GM12878 (cell line): Measurements from ENCODE around the gene C1S. TPM values are rescaled to one million over a fixed set of nuclear protein-coding genes. Genes with fewer than 3 reads are reported as not detected.

Source experiments
- ATAC-seq: fragments of 200-7000 bp; cut with Tn5 transposase; 3 replicates; pipeline ENCODE4 v1.9.1; 2020; ENCODE audit warnings: mild to moderate bottlenecking, moderate library complexity
- BruUV-seq: library from RNA; stranded (reverse); fragments of 400-500 nt; replicated peaks from 2 replicates; lab custom pipeline; 2021; lab: Mats Ljungman, UMichigan
- CTCF ChIA-PET: fragments of 300-600 bp; sonication (Branson Sonifier 250); formaldehyde crosslinking; extraction: SDS; loops from one replicate; lab custom pipeline; 2021; ENCODE audit warnings: inconsistent platforms; lab: Yijun Ruan, JAX
- POLR2A ChIA-PET: fragments of 350-600 bp; formaldehyde crosslinking; extraction: SDS; loops from one replicate; lab custom pipeline; 2021; ENCODE audit warnings: inconsistent platforms; lab: Charles Lee
- RAD21 ChIA-PET: fragments of 300-600 bp; sonication (Branson Sonifier 250); formaldehyde crosslinking; loops from one replicate; lab custom pipeline; 2023; ENCODE audit warnings: antibody characterized with exemption; ENCODE audit not compliant: unreplicated experiment; lab: Charles Lee
- SMC1A ChIA-PET: fragments of 300-600 bp; sonication (Branson Sonifier 250); formaldehyde crosslinking; loops from one replicate; lab custom pipeline; 2023; ENCODE audit not compliant: unreplicated experiment, uncharacterized antibody; lab: Charles Lee
- DNase-seq: peaks from one replicate; pipeline ENCODE4 v3.0.0-alpha.2; 2011; ENCODE audit warnings: low read depth, low spot score
- FAIRE-seq: peaks from 3 replicates; lab custom pipeline; 2011; peaks lifted over from hg19 to GRCh38; lab: Jason Lieb, UNC
- H2AFZ ChIP-seq: 2 replicates; pipeline ENCODE4 v1.6.0; 2011; ENCODE audit warnings: low read depth, low read length, control low read depth; ENCODE audit not compliant: control insufficient read depth
- H3K27ac ChIP-seq: 2 replicates; pipeline ENCODE4 v1.5.1; 2011; ENCODE audit warnings: control low read depth; ENCODE audit not compliant: control insufficient read depth, insufficient read depth
- H3K27me3 ChIP-seq, 2 experiments: replicated peaks in 1 of 2; 2 replicates each; pipeline versions ENCODE4 v1.6.0 to v1.6.1; 2011; ENCODE audit warnings: low read length in 1 of 2; ENCODE audit not compliant: control insufficient read depth in 2 of 2, insufficient read depth in 2 of 2
- H3K36me3 ChIP-seq, 2 experiments: 2 replicates each; pipeline ENCODE4 v1.5.1; 2011; ENCODE audit warnings: low read length in 1 of 2; ENCODE audit not compliant: control insufficient read depth in 2 of 2, insufficient read depth in 2 of 2
- H3K4me1 ChIP-seq: 2 replicates; pipeline ENCODE4 v1.6.1; 2011; ENCODE audit warnings: mild to moderate bottlenecking, low read length, moderate library complexity, mixed read lengths; ENCODE audit not compliant: control insufficient read depth, insufficient read depth
- H3K4me2 ChIP-seq: 2 replicates; pipeline ENCODE4 v1.6.0; 2011; ENCODE audit warnings: control low read depth; ENCODE audit not compliant: control insufficient read depth, insufficient read depth
- H3K4me3 ChIP-seq: fragments of 200-600 bp; sonication (generic); 2 replicates; pipeline ENCODE4 v1.5.1; 2016
- H3K79me2 ChIP-seq: 2 replicates; pipeline ENCODE4 v1.6.0; 2011; ENCODE audit warnings: low read length; ENCODE audit not compliant: control insufficient read depth, insufficient read depth
- H3K9ac ChIP-seq: 2 replicates; pipeline ENCODE4 v1.8.0; 2011; ENCODE audit warnings: low read length, control low read depth, mixed read lengths; ENCODE audit not compliant: control insufficient read depth, insufficient read depth
- H3K9me3 ChIP-seq: replicated peaks from 3 replicates; pipeline ENCODE4 v1.5.1; 2011; ENCODE audit warnings: mild to moderate bottlenecking, low read length; ENCODE audit not compliant: control insufficient read depth, insufficient read depth
- H4K20me1 ChIP-seq: 2 replicates; pipeline ENCODE4 v1.6.0; 2011; ENCODE audit not compliant: control insufficient read depth, insufficient read depth
- ATF2 ChIP-seq: IDR thresholded peaks from 2 replicates; pipeline ENCODE4 v1.6.1; 2012; ENCODE audit warnings: low read length, inconsistent platforms
- CBX5 ChIP-seq: sonication (generic); IDR thresholded peaks from 2 replicates; pipeline ENCODE4 v1.6.1; 2016; ENCODE audit warnings: low read depth, moderate library complexity, mild to moderate bottlenecking, inconsistent platforms
- E2F4 ChIP-seq: IDR thresholded peaks from 2 replicates; pipeline ENCODE4 v1.6.1; 2012; ENCODE audit warnings: low read depth, low read length, improper control_type of control experiment
- E4F1 ChIP-seq: fragments of 450-650 bp; IDR thresholded peaks from 2 replicates; pipeline ENCODE4 v1.6.1; 2018; ENCODE audit warnings: borderline replicate concordance, mild to moderate bottlenecking; ENCODE audit not compliant: partially characterized antibody
- HDGF ChIP-seq: fragments of 450-650 bp; IDR thresholded peaks from 2 replicates; pipeline ENCODE4 v1.6.1; 2016; ENCODE audit warnings: antibody characterized with exemption
- JUND ChIP-seq: IDR thresholded peaks from 2 replicates; pipeline ENCODE4 v1.6.1; 2012; ENCODE audit warnings: low read depth, mild to moderate bottlenecking, low read length, improper control_type of control experiment, moderate library complexity
- MYB ChIP-seq: fragments of 150-350 bp; IDR thresholded peaks from 2 replicates; pipeline ENCODE4 v1.6.1; 2014; ENCODE audit warnings: mild to moderate bottlenecking, low read depth, low read length, borderline replicate concordance
- MYC ChIP-seq: IDR thresholded peaks from 2 replicates; pipeline ENCODE4 v1.6.1; 2011; ENCODE audit warnings: mild to moderate bottlenecking, low read length, moderate library complexity, inconsistent platforms; ENCODE audit not compliant: insufficient read depth, insufficient replicate concordance, insufficient read length, severe bottlenecking
- NFIC ChIP-seq: IDR thresholded peaks from 2 replicates; pipeline ENCODE4 v1.6.1; 2012; ENCODE audit warnings: low read depth, mild to moderate bottlenecking, inconsistent platforms, low read length, moderate library complexity
- NFXL1 ChIP-seq: fragments of 450-650 bp; IDR thresholded peaks from 2 replicates; pipeline ENCODE4 v1.6.1; 2017; ENCODE audit warnings: antibody characterized with exemption, mild to moderate bottlenecking, borderline replicate concordance
- PBX3 ChIP-seq: IDR thresholded peaks from 2 replicates; pipeline ENCODE4 v1.6.1; 2011; ENCODE audit warnings: mild to moderate bottlenecking, low read depth, low read length, moderate library complexity; ENCODE audit not compliant: insufficient replicate concordance
- PKNOX1 ChIP-seq: fragments of 450-650 bp; IDR thresholded peaks from 2 replicates; pipeline ENCODE4 v1.6.1; 2016; ENCODE audit warnings: mild to moderate bottlenecking
- POLR2AphosphoS2 ChIP-seq: IDR thresholded peaks from 2 replicates; pipeline ENCODE4 v1.6.1; 2011; ENCODE audit warnings: low read depth, mild to moderate bottlenecking, low read length, improper control_type of control experiment, moderate library complexity
- RBBP5 ChIP-seq: fragments of 200-600 bp; sonication (generic); conservative IDR thresholded peaks from 2 replicates; pipeline ENCODE4 v1.6.1; 2016
- SPI1 ChIP-seq: IDR thresholded peaks from 2 replicates; pipeline ENCODE4 v1.6.1; 2011; ENCODE audit warnings: low read depth, mild to moderate bottlenecking, low read length, moderate library complexity, borderline replicate concordance; ENCODE audit not compliant: insufficient read depth
- TARDBP ChIP-seq: IDR thresholded peaks from 2 replicates; pipeline ENCODE4 v1.6.1; 2016; ENCODE audit warnings: borderline replicate concordance
- whole genome bisulfite sequencing: methylation state at CpG from one replicate; pipeline ENCODE4 v1.1.6; 2016; ENCODE audit warnings: low lambda C conversion rate; ENCODE audit not compliant: insufficient replicate concordance, insufficient coverage; ENCODE audit errors: missing lambda C conversion rate; 5-methylcytosine and 5-hydroxymethylcytosine counted together
- in situ Hi-C: fragments of 300-500 bp; cut with MboI; formaldehyde crosslinking; loops from 9 replicates; pipeline ENCODE4 v1.14.3; 2018; ENCODE audit warnings: mixed read lengths
- intact Hi-C: fragments of 100-400 bp; cut with micrococcal nuclease; formaldehyde crosslinking; loops from one replicate; pipeline ENCODE4 v1.14.2; 2022; ENCODE audit not compliant: unreplicated experiment
- polyA plus RNA-seq, 11 experiments: library from polyadenylated mRNA; depleted of rRNA in 4 of 11; unstranded in 6 of 11; stranded (reverse) in 5 of 11; fragments of >200 nt; fragmentation: Nextera tagmentation in 4 of 11; fragmentation: Illumina TruSeq in 1 of 11; extraction: Ambion mirVana in 4 of 11; extraction: Trizol in 1 of 11; gene quantifications; 1 replicate in 1 of 11; 2 replicates in 10 of 11; pipeline versions ENCODE4 v1.2.1 to v1.2.3, GENCODE V29; 2011 to 2016; ENCODE audit warnings: inconsistent platforms in 2 of 11, missing spikeins in 2 of 11, low read depth in 1 of 11
- total RNA-seq, 4 experiments: library from RNA; depleted of rRNA in 3 of 4; stranded (reverse); fragments of >200 nt in 3 of 4; fragmentation: Illumina TruSeq in 1 of 4; extraction: Trizol in 1 of 4; gene quantifications; 2 replicates each; pipeline versions ENCODE4 v1.2.1 to v1.2.3, GENCODE V29; 2013 to 2021

C1S gene
- total and polyA plus RNA-seq, 10 of the 15 experiments (the other 5 are each of a cell fraction or from before 2014, with no cell fraction given), result 0.10 to 1.4 (median 0.42) TPM

- no peak for TF ChIP-seq ATF2
- no peak for TF ChIP-seq RBBP5
- no peak for TF ChIP-seq TARDBP
- TF ChIP-seq POLR2AphosphoS2, result no peak
These were observed 33.7 kb upstream of the C1S start (continued) for GRCh38 chr12:7026854-7027253.

- no peak for FAIRE-seq
- WGBS, result 36% methylated on average over 6 of the region's 6 CpGs
- Histone ChIP-seq H3K9ac (no peak overlapping the region), H3K36me3 (no peaks in the 10 kb centered on the region), H3K9me3 (no peaks in the 10 kb centered on the region), H3K27me3 (no peaks in the 10 kb centered on the region), H4K20me1 (no peaks in the 10 kb centered on the region), H3K27ac (no peak overlapping the region), H2AFZ (no peak overlapping the region), H3K4me3 (no peak overlapping the region), H3K79me2 (no peaks in the 10 kb centered on the region), H3K4me1 (no peaks in the 10 kb centered on the region), H3K4me2 (no peak overlapping the region)
- ATAC-seq, result no peak
- ChIA-PET CTCF (no interaction called here), POLR2A (no interaction called here), SMC1A (no interaction called here), RAD21 (no interaction called here)
- no peak for DNase-seq
- TF ChIP-seq RBBP5, result no peak
- TF ChIP-seq JUND, result no peak
- TF ChIP-seq CBX5, result no peak
- TF ChIP-seq NFXL1, result no peak
- no peak for TF ChIP-seq E4F1
- TF ChIP-seq NFIC, result no peak
- TF ChIP-seq PBX3, result no peak
- no peak for TF ChIP-seq MYC
- no peak for TF ChIP-seq MYB
- TF ChIP-seq E2F4, result no peak
- no peak for TF ChIP-seq SPI1
- TF ChIP-seq HDGF, result no peak
- TF ChIP-seq PKNOX1, result no peak
- no TSS peak for BruUV-seq
- intact Hi-C loops, result no loop called here
- in situ Hi-C loops, result no loop called here
These were observed 29.2 kb upstream of the C1S start for GRCh38 chr12:7031306-7031705.
